H1 (cell line): ENCODE data around the gene MBNL2. TPM values are rescaled to one million over a fixed set of nuclear protein-coding genes. Genes with fewer than 3 reads are reported as not detected.

Experiments used
- CTCF ChIA-PET: fragments of 300-600 bp; sonication (Branson Sonifier 250); formaldehyde crosslinking; loops from one replicate; lab custom pipeline; 2021; ENCODE audit not compliant: partially characterized antibody; lab: Charles Lee
- POLR2A ChIA-PET: fragments of 300-600 bp; sonication (Branson Sonifier 250); formaldehyde crosslinking; loops from one replicate; lab custom pipeline; 2021; ENCODE audit warnings: inconsistent platforms; ENCODE audit not compliant: partially characterized antibody; lab: Charles Lee
- DNase-seq, 2 experiments: peaks; one replicate each; pipeline versions ENCODE4 v3.0.0 to v3.0.0-alpha.2; 2010 to 2022; ENCODE audit warnings: low spot score in 2 of 2, low read depth in 1 of 2, mixed read lengths in 1 of 2
- FAIRE-seq: peaks from 2 replicates; lab custom pipeline; 2011; peaks lifted over from hg19 to GRCh38; lab: Jason Lieb, UNC
- H2AFZ ChIP-seq: 2 replicates; pipeline ENCODE4 v1.8.1; 2012; ENCODE audit warnings: low read length, inconsistent platforms
- H2AK5ac ChIP-seq: 2 replicates; pipeline ENCODE4 v1.6.1; 2013; ENCODE audit warnings: low read depth, low read length
- H2BK120ac ChIP-seq: replicated peaks from 2 replicates; pipeline ENCODE3; 2013; ENCODE audit warnings: low read depth, low read length, inconsistent platforms
- H2BK12ac ChIP-seq: 2 replicates; pipeline ENCODE4 v1.6.1; 2013; ENCODE audit warnings: low read depth, low read length
- H2BK15ac ChIP-seq: 2 replicates; pipeline ENCODE4 v1.6.1; 2013; ENCODE audit warnings: low read length
- H2BK20ac ChIP-seq: 2 replicates; pipeline ENCODE4 v1.6.1; 2013; ENCODE audit warnings: low read length
- H2BK5ac ChIP-seq: 2 replicates; pipeline ENCODE4 v1.6.1; 2013; ENCODE audit warnings: low read depth, low read length
- H3K14ac ChIP-seq: 2 replicates; pipeline ENCODE4 v1.6.1; 2013; ENCODE audit warnings: inconsistent platforms; ENCODE audit not compliant: insufficient read length
- H3K18ac ChIP-seq: 2 replicates; pipeline ENCODE4 v1.6.1; 2013; ENCODE audit warnings: low read length; ENCODE audit errors: extremely low read depth
- H3K23ac ChIP-seq: 2 replicates; pipeline ENCODE4 v1.6.1; 2013; ENCODE audit warnings: inconsistent platforms; ENCODE audit not compliant: insufficient read length
- H3K23me2 ChIP-seq: 2 replicates; pipeline ENCODE4 v1.6.1; 2013; ENCODE audit warnings: low read depth, low read length
- H3K27ac ChIP-seq: 2 replicates; pipeline ENCODE4 v1.6.1; 2011; ENCODE audit warnings: low read depth, low read length, inconsistent platforms
- H3K27me3 ChIP-seq, 4 experiments: replicated peaks in 1 of 4; 1 replicate in 1 of 4; 2 replicates in 3 of 4; pipeline versions ENCODE4 v1.6.1 to v1.8.1; 2011 to 2013; ENCODE audit warnings: low read length in 3 of 4, mild to moderate bottlenecking in 3 of 4, inconsistent platforms in 2 of 4, mixed read lengths in 2 of 4, moderate library complexity in 1 of 4; ENCODE audit not compliant: control insufficient read depth in 3 of 4, insufficient read depth in 3 of 4; ENCODE audit errors: extremely low read depth in 1 of 4
- H3K36me3 ChIP-seq, 4 experiments: 2 replicates each; pipeline versions ENCODE4 v1.6.1 to v1.8.1; 2011 to 2013; ENCODE audit warnings: mild to moderate bottlenecking in 4 of 4, low read length in 3 of 4, moderate library complexity in 2 of 4, control low read depth in 1 of 4, inconsistent platforms in 1 of 4; ENCODE audit not compliant: insufficient read depth in 4 of 4, control insufficient read depth in 2 of 4
- H3K4ac ChIP-seq: replicated peaks from 2 replicates; pipeline ENCODE3; 2013; ENCODE audit warnings: low read length, low read depth, mixed read lengths, inconsistent platforms; ENCODE audit not compliant: insufficient read length
- H3K4me1 ChIP-seq, 4 experiments: replicated peaks in 1 of 4; 1 replicate in 1 of 4; 2 replicates in 3 of 4; pipeline versions ENCODE4 v1.6.1 to v1.8.1; 2011 to 2013; ENCODE audit warnings: low read length in 3 of 4, inconsistent platforms in 2 of 4, mixed read lengths in 1 of 4; ENCODE audit not compliant: insufficient read depth in 4 of 4, control insufficient read depth in 3 of 4
- H3K4me2 ChIP-seq, 2 experiments: 2 replicates each; pipeline versions ENCODE4 v1.6.1 to v1.8.1; 2011 to 2013; ENCODE audit warnings: low read depth in 2 of 2, low read length in 2 of 2, control low read depth in 1 of 2, inconsistent platforms in 1 of 2, mild to moderate bottlenecking in 1 of 2; ENCODE audit not compliant: insufficient read depth in 1 of 2
- H3K4me3 ChIP-seq, 4 experiments: fragments of 200-600, 300-600 bp in 1 of 4; sonication (generic), shearing (Covaris generic), sonication (Bioruptor Twin) in 1 of 4; 2 replicates each; pipeline versions ENCODE4 v1.5.1 to v1.8.1; 2011 to 2016; ENCODE audit warnings: low read length in 4 of 4, low read depth in 3 of 4, control low read depth in 2 of 4, inconsistent platforms in 2 of 4, mild to moderate bottlenecking in 2 of 4, mixed read lengths in 1 of 4, moderate library complexity in 1 of 4; ENCODE audit not compliant: insufficient read depth in 2 of 4; ENCODE audit errors: extremely low read depth in 1 of 4
- H3K56ac ChIP-seq: replicated peaks from 2 replicates; pipeline ENCODE3; 2013; ENCODE audit warnings: low read depth, mild to moderate bottlenecking, mixed read lengths, low read length, inconsistent platforms; ENCODE audit not compliant: insufficient read length
- H3K79me1 ChIP-seq: 2 replicates; pipeline ENCODE4 v1.6.1; 2013; ENCODE audit warnings: low read depth, low read length, control low read depth
- H3K79me2 ChIP-seq, 2 experiments: 2 replicates each; pipeline versions ENCODE4 v1.6.1 to v1.8.1; 2012 to 2013; ENCODE audit warnings: low read length in 2 of 2, mild to moderate bottlenecking in 2 of 2, inconsistent platforms in 1 of 2; ENCODE audit not compliant: insufficient read depth in 2 of 2, control insufficient read depth in 1 of 2
- H3K9ac ChIP-seq, 4 experiments: replicated peaks in 1 of 4; 1 replicate in 1 of 4; 2 replicates in 3 of 4; pipeline versions ENCODE4 v1.6.1 to v1.8.1; 2011 to 2013; ENCODE audit warnings: low read depth in 3 of 4, low read length in 3 of 4, control low read depth in 2 of 4, mild to moderate bottlenecking in 2 of 4, moderate library complexity in 2 of 4, inconsistent platforms in 1 of 4; ENCODE audit errors: extremely low read depth in 1 of 4
- H3K9me3 ChIP-seq, 2 experiments: 2 replicates each; pipeline versions ENCODE4 v1.6.1 to v1.8.1; 2012 to 2013; ENCODE audit warnings: mild to moderate bottlenecking in 2 of 2, moderate library complexity in 2 of 2, control low read depth in 1 of 2, inconsistent platforms in 1 of 2, low read depth in 1 of 2, low read length in 1 of 2, mixed read lengths in 1 of 2; ENCODE audit not compliant: insufficient read depth in 2 of 2
- H4K20me1 ChIP-seq, 2 experiments: replicated peaks in 1 of 2; 2 replicates each; pipeline versions ENCODE3 to v1.8.1; 2011 to 2013; ENCODE audit warnings: inconsistent platforms in 2 of 2, low read length in 2 of 2, mild to moderate bottlenecking in 1 of 2; ENCODE audit not compliant: insufficient read depth in 2 of 2, control insufficient read depth in 1 of 2
- H4K5ac ChIP-seq: 2 replicates; pipeline ENCODE4 v1.6.1; 2013; ENCODE audit warnings: low read length, low read depth, mixed read lengths, inconsistent platforms; ENCODE audit not compliant: insufficient read length
- H4K8ac ChIP-seq: 2 replicates; pipeline ENCODE4 v1.8.0; 2013; ENCODE audit warnings: mild to moderate bottlenecking, moderate library complexity, low read length, inconsistent platforms; ENCODE audit not compliant: insufficient read depth; ENCODE audit errors: extremely low read depth
- H4K91ac ChIP-seq: replicated peaks from 2 replicates; pipeline ENCODE3; 2013; ENCODE audit warnings: low read length, mixed read lengths, inconsistent platforms; ENCODE audit not compliant: insufficient read length
- BRCA1 ChIP-seq: IDR thresholded peaks from 2 replicates; pipeline ENCODE4 v1.6.1; 2012; ENCODE audit warnings: low read depth, low read length, improper control_type of control experiment
- WGBS, 2 experiments: shearing (Covaris generic) in 1 of 2; methylation state at CpG; one replicate each; pipeline versions ENCODE4 v1.1.6 to v1.1.7; 2013 to 2015; ENCODE audit warnings: low lambda C conversion rate in 2 of 2, mixed read lengths in 2 of 2, inconsistent platforms in 1 of 2, low coverage in 1 of 2, missing lambda C conversion rate in 1 of 2; ENCODE audit not compliant: insufficient replicate concordance in 2 of 2, insufficient coverage in 1 of 2, insufficient read length in 1 of 2; ENCODE audit errors: extremely low coverage in 1 of 2, missing lambda C conversion rate in 1 of 2; 5-methylcytosine and 5-hydroxymethylcytosine counted together
- polyA plus RNA-seq, 7 experiments: library from polyadenylated mRNA; depleted of rRNA in 3 of 7; stranded (reverse) in 5 of 7; unstranded in 2 of 7; fragments of >200 nt in 5 of 7; fragments of 200-250 nt in 2 of 7; gene quantifications; 1 replicate in 5 of 7; 2 replicates in 1 of 7; 4 replicates in 1 of 7; pipeline versions ENCODE4 v1.2.1 to v1.2.3, GENCODE V29; 2011 to 2013; ENCODE audit warnings: missing spikeins in 2 of 7, mixed read lengths in 2 of 7
- total RNA-seq: library from RNA; stranded (reverse); fragmentation: NEBNext Ultra II Directional; extraction: Animal tissue kit (Norgen Biotek cat#: 25700); gene quantifications from 2 replicates; pipeline ENCODE4 v1.2.1, GENCODE V29; 2021
- TF ChIP-seq, protein P1 (sequence below): IDR thresholded peaks from 2 replicates; pipeline ENCODE4 v1.6.1; 2012; ENCODE audit warnings: inconsistent platforms

Gene MBNL2
- total and polyA plus RNA-seq, 2 of the 8 experiments (the other 6 are each of a cell fraction or from before 2014, with no cell fraction given) = 1.0 to 2.6 TPM

GRCh38 chr13:97226013-97226412, 3.9 kb downstream of the MBNL2 start:
- no peaks in the 10 kb centered on the region for H3K9me3 ChIP-seq
- no peak overlapping the region for H4K8ac ChIP-seq
- no peak overlapping the region for H3K18ac ChIP-seq
- H3K79me2 ChIP-seq = no peaks in the 10 kb centered on the region
- FAIRE-seq (no peak), DNase-seq (no peak)
- peaks cover 10 to 20% of the 10 kb centered on the region in 2 experiments for H4K20me1 ChIP-seq
- TF ChIP-seq, protein P1, sequence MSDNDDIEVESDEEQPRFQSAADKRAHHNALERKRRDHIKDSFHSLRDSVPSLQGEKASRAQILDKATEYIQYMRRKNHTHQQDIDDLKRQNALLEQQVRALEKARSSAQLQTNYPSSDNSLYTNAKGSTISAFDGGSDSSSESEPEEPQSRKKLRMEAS = no peak
- TF ChIP-seq BRCA1 = no peak
- TF ChIP-seq, all 59 proteins: peak for 0
- POLR2A ChIA-PET = no interaction called here
- Histone ChIP-seq H3K4me3 (no peak overlapping the region), H3K56ac (no peak overlapping the region), H3K36me3 (no peaks in the 10 kb centered on the region), H2AFZ (no peak overlapping the region), H2BK5ac (no peak overlapping the region), H3K14ac (no peak overlapping the region), H4K5ac (no peak overlapping the region), H2AK5ac (no peak overlapping the region), H2BK12ac (no peak overlapping the region; the same call in 1 of the 2 replicates), H3K4ac (no peak overlapping the region), H3K4me2 (no peak overlapping the region), H2BK120ac (no peak overlapping the region), H3K4me1 (peaks cover 1 to 18% (median 9%) of the 10 kb centered on the region in 4 experiments; a peak in 6 of 7 replicates), H3K27ac (no peak overlapping the region), H3K9ac (no peak overlapping the region), H3K23ac (no peak overlapping the region), H2BK15ac (no peak overlapping the region), H3K27me3 (peaks cover 44 to 83% (median 72%) of the 10 kb centered on the region in 4 experiments), H4K91ac (no peak overlapping the region), H3K79me1 (no peaks in the 10 kb centered on the region), H3K23me2 (peaks cover 3% of the 10 kb centered on the region; the same call in 1 of the 2 replicates), H2BK20ac (no peak overlapping the region)
- CTCF ChIA-PET = interaction anchor here (0.7 to 5.0 kb wide), 5 partner anchors 13 to 118 kb away, joined by 3 to 25 read pairs (median 4); no protein-coding TSS in a partner anchor
- WGBS, 2 experiments = 90% methylated on average over 8 of the region's 8 CpGs; no CpG with 5 or more reads in 1 of the 2 experiments
